A673 (cell line): ENCODE measurements around the gene OR4C3. TPM values are rescaled to one million over a fixed set of nuclear protein-coding genes. Genes with fewer than 3 reads are reported as not detected.
"Not testable (repeated sequence)": the region's sequence is repeated elsewhere in the genome, so short reads cannot be mapped to it uniquely, and the experiment has no call there.

Experiments used
- Bru-seq: library from RNA; stranded (reverse); fragments of 400-500 nt; gene quantifications from one replicate; lab custom pipeline; 2021; lab: Mats Ljungman, UMichigan
- BruChase-seq, 2 experiments: library from RNA; stranded (reverse); fragments of 400-500 nt; gene quantifications; one replicate each; lab custom pipeline; 2021; lab: Mats Ljungman, UMichigan
- BruUV-seq: library from RNA; stranded (reverse); fragments of 400-500 nt; replicated peaks from 2 replicates; lab custom pipeline; 2021; lab: Mats Ljungman, UMichigan
- CTCF ChIA-PET: fragments of 300-600 bp; sonication (Branson Sonifier 250); formaldehyde crosslinking; loops from one replicate; lab custom pipeline; 2022; ENCODE audit warnings: antibody characterized with exemption; lab: Charles Lee
- POLR2A ChIA-PET: fragments of 300-600 bp; sonication (Branson Sonifier 250); formaldehyde crosslinking; loops from one replicate; lab custom pipeline; 2022; ENCODE audit warnings: antibody characterized with exemption; ENCODE audit not compliant: low non-redundant PET; lab: Charles Lee
- DNase-seq: peaks from one replicate; pipeline ENCODE4 v3.0.0-alpha.2; 2015; ENCODE audit warnings: low spot score
- H3K27ac ChIP-seq: fragments of 200-600 bp; sonication (generic); 2 replicates; pipeline ENCODE4 v1.5.1; 2016; ENCODE audit warnings: mixed run types, low read depth, mild to moderate bottlenecking, mixed read lengths, antibody characterized with exemption, low read length; ENCODE audit not compliant: poor library complexity, severe bottlenecking
- H3K27me3 ChIP-seq: fragments of 200-600 bp; sonication (generic); replicated peaks from 2 replicates; pipeline ENCODE4 v1.6.1; 2017; ENCODE audit warnings: mixed run types, low read depth, mild to moderate bottlenecking, mixed read lengths, antibody characterized with exemption, low read length; ENCODE audit not compliant: insufficient read depth, poor library complexity
- H3K36me3 ChIP-seq: fragments of 200-600 bp; sonication (generic); 2 replicates; pipeline ENCODE4 v1.6.1; 2016; ENCODE audit warnings: mixed run types, mild to moderate bottlenecking, mixed read lengths, antibody characterized with exemption, low read length; ENCODE audit not compliant: insufficient read depth, poor library complexity, severe bottlenecking
- H3K4me1 ChIP-seq: fragments of 200-600 bp; sonication (generic); 2 replicates; pipeline ENCODE4 v1.6.1; 2017; ENCODE audit warnings: mixed run types, mild to moderate bottlenecking, mixed read lengths, antibody characterized with exemption, low read length; ENCODE audit not compliant: insufficient read depth, poor library complexity, severe bottlenecking
- H3K4me3 ChIP-seq: fragments of 200-600 bp; sonication (generic); 2 replicates; pipeline ENCODE4 v1.5.1; 2016; ENCODE audit warnings: low read depth, mixed run types, mild to moderate bottlenecking, mixed read lengths, low read length; ENCODE audit not compliant: poor library complexity, severe bottlenecking
- H3K9me3 ChIP-seq: fragments of 200-600 bp; sonication (generic); 2 replicates; pipeline ENCODE4 v1.6.1; 2016; ENCODE audit warnings: mixed run types, low read depth, mild to moderate bottlenecking, mixed read lengths, antibody characterized with exemption, low read length; ENCODE audit not compliant: poor library complexity, severe bottlenecking
- CTCF ChIP-seq: fragments of 300-800, 200-600 bp; sonication (generic); conservative IDR thresholded peaks from 2 replicates; pipeline ENCODE4 v1.5.1; 2017; ENCODE audit warnings: low read depth, mild to moderate bottlenecking, antibody characterized with exemption, low read length, moderate library complexity, mixed read lengths
- EZH2 ChIP-seq: fragments of 200-600 bp; sonication (generic); IDR thresholded peaks from 2 replicates; pipeline ENCODE4 v1.6.1; 2017; ENCODE audit warnings: borderline replicate concordance, low read depth, mild to moderate bottlenecking, mixed read lengths, antibody characterized with exemption, low read length; ENCODE audit not compliant: poor library complexity, severe bottlenecking
- intact Hi-C: fragments of 100-400 bp; cut with micrococcal nuclease; formaldehyde crosslinking; loops from one replicate; pipeline ENCODE4 v1.10.0; 2022; ENCODE audit not compliant: unreplicated experiment
- long read RNA-seq: library from polyadenylated mRNA; stranded (forward); transcript quantifications from one replicate; pipeline ENCODE4 v2.0.0, GENCODE V29; 2022
- total RNA-seq: library from RNA; stranded (reverse); gene quantifications from 2 replicates; pipeline ENCODE4 v1.2.3, GENCODE V29; 2021

The OR4C3 gene
- total RNA-seq: not detected in 2 replicates
- Bru-seq, nascent RNA: not detected
- BruChase-seq, experiment 1, labeled RNA remaining after a 2-hour chase: not detected
- BruChase-seq, experiment 2, labeled RNA remaining after a 6-hour chase: not detected
- long read RNA-seq: 0 reads

- CTCF ChIA-PET, H3K36me3 ChIP-seq, intact Hi-C loops, H3K27me3 ChIP-seq, H3K27ac ChIP-seq, H3K4me3 ChIP-seq, DNase-seq, POLR2A ChIA-PET, H3K9me3 ChIP-seq, H3K4me1 ChIP-seq, BruUV-seq: not testable (repeated sequence)
Measured at GRCh38 chr11:48324620-48325019, at the start of gene OR4C3. Gene OR4C3 (plus strand): TSS chr11:48324920. CDS start chr11:48325022, 102 bp downstream.

DNA sequence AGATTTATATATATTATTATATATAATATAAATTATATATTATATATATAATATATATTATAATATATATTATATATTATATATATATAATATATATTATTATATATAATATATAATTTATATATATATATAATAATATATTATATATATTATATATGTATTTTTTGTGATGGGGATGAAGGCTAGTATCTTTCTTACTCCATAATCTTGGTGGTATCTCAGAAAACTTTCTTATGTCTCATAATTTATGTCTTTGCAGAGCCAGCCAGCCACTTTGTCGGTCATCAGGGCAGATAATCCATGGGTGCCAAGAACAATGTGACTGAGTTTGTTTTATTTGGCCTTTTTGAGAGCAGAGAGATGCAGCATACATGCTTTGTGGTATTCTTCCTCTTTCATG lies 18.8 kb upstream of the OR4C3 start, which contains the start of gene OR4S1:
Gene OR4S1, plus strand, starts transcription at position 301 of the 400 bp plus-strand sequence. Its CDS starts 0 bp downstream, at position 301.
- Histone ChIP-seq H3K27me3 (no peaks in the 10 kb centered on the region), H3K36me3 (no peaks in the 10 kb centered on the region), H3K4me3 (no peak within 1 kb of the TSS), H3K27ac (no peak within 1 kb of the TSS), H3K4me1 (no peaks in the 10 kb centered on the region), H3K9me3 (no peaks in the 10 kb centered on the region)
- POLR2A ChIA-PET: no interaction called here
- intact Hi-C loops: loop anchor here (2.0 to 10.0 kb wide), 8 partner anchors 61 to 1691 kb away; partner anchors contain the start of genes OR4C12 and OR4X2
- no peak for DNase-seq
- TF ChIP-seq EZH2 (no peak), CTCF (no peak)
- CTCF ChIA-PET: no interaction called here
- BruUV-seq: no TSS peak

DNA sequence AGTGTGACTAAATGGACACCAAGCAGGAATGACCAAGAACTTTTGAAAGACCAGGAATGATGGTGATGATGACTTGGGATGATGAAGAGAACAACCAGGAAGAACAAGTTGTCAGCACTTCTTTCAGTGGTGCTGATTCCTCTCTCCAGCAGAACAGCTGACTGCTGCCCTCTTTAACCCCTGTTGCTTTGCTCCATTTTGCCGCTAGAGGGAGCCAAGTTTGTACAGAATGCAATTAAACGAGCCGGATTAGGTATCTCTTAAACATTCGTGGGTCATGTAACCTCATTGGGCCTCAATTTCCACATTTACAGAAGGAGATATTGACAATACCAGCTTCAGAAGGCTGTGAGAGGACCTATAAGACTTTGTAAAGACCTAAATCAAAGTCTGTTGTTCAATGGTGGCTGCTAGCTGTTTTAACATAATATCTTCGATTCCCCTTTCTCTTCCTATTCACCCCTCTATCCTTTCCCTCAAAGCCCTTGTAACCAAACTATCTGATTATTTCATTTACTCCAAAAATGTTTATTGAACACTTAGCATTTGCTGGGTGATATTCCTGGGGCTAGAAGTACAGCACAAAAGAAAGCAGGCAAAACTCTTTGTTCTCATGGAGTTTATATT lies 16.8 kb upstream of the OR4C3 start:
- DNase-seq: peak; percentile 91
- no TSS peak for BruUV-seq
- H3K27me3 ChIP-seq: no peaks in the 10 kb centered on the region
- intact Hi-C loops: loop anchor here (2.0 to 10.0 kb wide), 8 partner anchors 63 to 1689 kb away; partner anchors contain the start of genes OR4C12 and OR4X2
- H3K4me1 ChIP-seq: no peaks in the 10 kb centered on the region
- no peak overlapping the region for H3K4me3 ChIP-seq
- no peaks in the 10 kb centered on the region for H3K9me3 ChIP-seq
- no peaks in the 10 kb centered on the region for H3K36me3 ChIP-seq
- TF ChIP-seq EZH2: no peak
- TF ChIP-seq CTCF: peak; percentile 100
- no peak overlapping the region for H3K27ac ChIP-seq
- POLR2A ChIA-PET: interaction anchor here (0.6 kb wide), 1 partner anchor 51 kb away, joined by 3 read pairs; no protein-coding TSS in a partner anchor
- CTCF ChIA-PET: interaction anchor here (0.5 to 0.6 kb wide), 2 partner anchors 136 to 762 kb away, joined by 3 to 4 read pairs; no protein-coding TSS in a partner anchor

DNA sequence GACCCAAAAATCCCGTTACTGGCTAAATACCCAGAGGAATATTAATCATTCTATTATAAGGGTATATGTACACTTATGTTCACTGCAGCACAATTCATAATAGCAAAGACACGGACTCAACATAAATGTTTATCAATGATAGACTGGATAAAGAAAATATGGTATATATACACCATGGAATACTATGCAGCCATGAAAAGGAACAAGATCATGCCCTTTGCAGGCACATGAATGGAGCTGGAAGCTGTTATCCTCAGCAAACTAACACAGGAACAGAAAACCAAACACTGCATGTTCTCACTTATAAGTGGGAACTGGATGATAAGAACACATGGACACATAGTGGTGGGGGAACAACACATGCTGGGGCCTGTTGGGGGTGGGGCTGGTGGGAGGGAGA lies 11.1 kb upstream of the OR4C3 start:
- H3K9me3 ChIP-seq, DNase-seq, BruUV-seq, H3K27me3 ChIP-seq, H3K27ac ChIP-seq, H3K4me1 ChIP-seq, H3K36me3 ChIP-seq, POLR2A ChIA-PET, CTCF ChIA-PET, H3K4me3 ChIP-seq, intact Hi-C loops: not testable (repeated sequence)

- BruUV-seq, POLR2A ChIA-PET, H3K4me1 ChIP-seq, CTCF ChIA-PET, H3K9me3 ChIP-seq, DNase-seq, H3K36me3 ChIP-seq, intact Hi-C loops, H3K27ac ChIP-seq, H3K4me3 ChIP-seq: not testable (repeated sequence)
- H3K27me3 ChIP-seq: peaks cover 12% of the 10 kb centered on the region
Measured at GRCh38 chr11:48319813-48320212, 4.9 kb upstream of the OR4C3 start.
